Gastroesophageal sphincter (tissue), 3 donors: Measurements from ENCODE around the gene SUGCT.

Experiments
- EP300 ChIP-seq: sonication (generic); formaldehyde crosslinking; IDR thresholded peaks from one replicate; pipeline ENCODE4 v1.6.1; 2017; ENCODE audit warnings: antibody characterized with exemption, mild to moderate bottlenecking
- POLR2A ChIP-seq, 2 donors: fragments of 450-650 bp; IDR thresholded peaks; one replicate each; pipeline ENCODE4 v1.6.1; 2017; ENCODE audit warnings: antibody characterized with exemption in 2 of 2, mild to moderate bottlenecking in 2 of 2, moderate library complexity in 1 of 2
- POLR2AphosphoS5 ChIP-seq: sonication (generic); formaldehyde crosslinking; IDR thresholded peaks from one replicate; pipeline ENCODE4 v1.6.1; 2017; ENCODE audit warnings: antibody characterized with exemption
- TF ChIP-seq, protein P1 (sequence below), 4 experiments: fragments of 200-600 bp in 2 of 4; fragments of 450-650 bp in 2 of 4; sonication (generic) in 1 of 4; IDR thresholded peaks; one replicate each; pipeline ENCODE4 v1.5.1; 2017 to 2019; ENCODE audit warnings: antibody characterized with exemption in 4 of 4, mild to moderate bottlenecking in 2 of 4, moderate library complexity in 2 of 4

DNA sequence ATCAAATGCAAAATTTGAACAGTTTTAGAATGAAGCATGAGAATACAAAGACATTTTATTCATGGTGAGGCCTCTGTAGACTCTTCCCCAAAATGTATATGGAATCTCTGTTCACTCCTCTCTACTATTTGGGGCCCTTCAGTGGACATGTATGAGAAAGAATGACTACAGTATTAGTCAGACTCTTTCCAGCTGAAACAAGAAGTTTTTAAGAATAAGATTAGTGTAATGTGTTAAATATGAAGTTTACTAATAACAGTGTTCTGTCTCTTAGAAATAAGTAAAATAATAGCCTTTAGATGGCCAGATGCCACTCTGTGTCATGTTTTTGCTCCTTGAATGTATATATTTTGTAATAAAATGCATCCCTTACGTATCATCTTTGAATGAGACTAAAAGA, 585.6 kb downstream of the SUGCT start:
- TF ChIP-seq EP300: no peak
- TF ChIP-seq POLR2A (IDR thresholded peaks at IDR 0.05): no peak
- TF ChIP-seq, protein P1, sequence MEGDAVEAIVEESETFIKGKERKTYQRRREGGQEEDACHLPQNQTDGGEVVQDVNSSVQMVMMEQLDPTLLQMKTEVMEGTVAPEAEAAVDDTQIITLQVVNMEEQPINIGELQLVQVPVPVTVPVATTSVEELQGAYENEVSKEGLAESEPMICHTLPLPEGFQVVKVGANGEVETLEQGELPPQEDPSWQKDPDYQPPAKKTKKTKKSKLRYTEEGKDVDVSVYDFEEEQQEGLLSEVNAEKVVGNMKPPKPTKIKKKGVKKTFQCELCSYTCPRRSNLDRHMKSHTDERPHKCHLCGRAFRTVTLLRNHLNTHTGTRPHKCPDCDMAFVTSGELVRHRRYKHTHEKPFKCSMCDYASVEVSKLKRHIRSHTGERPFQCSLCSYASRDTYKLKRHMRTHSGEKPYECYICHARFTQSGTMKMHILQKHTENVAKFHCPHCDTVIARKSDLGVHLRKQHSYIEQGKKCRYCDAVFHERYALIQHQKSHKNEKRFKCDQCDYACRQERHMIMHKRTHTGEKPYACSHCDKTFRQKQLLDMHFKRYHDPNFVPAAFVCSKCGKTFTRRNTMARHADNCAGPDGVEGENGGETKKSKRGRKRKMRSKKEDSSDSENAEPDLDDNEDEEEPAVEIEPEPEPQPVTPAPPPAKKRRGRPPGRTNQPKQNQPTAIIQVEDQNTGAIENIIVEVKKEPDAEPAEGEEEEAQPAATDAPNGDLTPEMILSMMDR (IDR thresholded peaks at IDR 0.05): no peak
- TF ChIP-seq POLR2AphosphoS5: no peak
